Right lobe of liver (tissue), 6 donors: ENCODE data around the gene MPG. TPM values are rescaled to one million over a fixed set of nuclear protein-coding genes. Genes with fewer than 3 reads are reported as not detected.

Experiments used
- ATAC-seq, 4 donors: fragments of 200-7000 bp; cut with Tn5 transposase; one replicate each; pipeline ENCODE4 v1.9.1; 2020; ENCODE audit warnings: mild to moderate bottlenecking in 4 of 4, moderate library complexity in 4 of 4
- DNase-seq, 3 donors: peaks; one replicate each; pipeline ENCODE4 v3.0.0-alpha.2; 2020
- H3K27ac ChIP-seq, 3 donors: fragments of 200-600 bp; one replicate each; pipeline ENCODE4 v1.8.0; 2022
- H3K27me3 ChIP-seq, 2 donors: fragments of 200-600 bp; one replicate each; pipeline ENCODE4 v1.8.0; 2022
- H3K36me3 ChIP-seq, 4 donors: fragments of 200-600 bp; sonication (generic) in 1 of 4; one replicate each; pipeline versions ENCODE4 v1.5.1 to v1.8.0; 2017 to 2022; ENCODE audit warnings: control low read depth in 1 of 4
- H3K4me1 ChIP-seq, 4 donors: fragments of 200-600 bp; sonication (generic) in 1 of 4; one replicate each; pipeline versions ENCODE4 v1.5.1 to v1.8.0; 2017 to 2022; ENCODE audit warnings: control low read depth in 1 of 4
- H3K4me3 ChIP-seq, 3 donors: fragments of 200-600 bp; one replicate each; pipeline ENCODE4 v1.8.0; 2022
- H3K9me3 ChIP-seq, 4 donors: fragments of 200-600 bp; sonication (generic) in 1 of 4; one replicate each; pipeline versions ENCODE4 v1.5.1 to v1.8.0; 2017 to 2022; ENCODE audit warnings: control low read depth in 1 of 4
- CTCF ChIP-seq, 4 donors: fragments of 200-600 bp in 3 of 4; fragments of 450-650 bp in 1 of 4; IDR thresholded peaks; one replicate each; pipeline versions ENCODE4 v1.5.1 to v1.8.0; 2016 to 2022; ENCODE audit warnings: antibody characterized with exemption in 4 of 4, mild to moderate bottlenecking in 2 of 4
- POLR2A ChIP-seq: fragments of 450-650 bp; IDR thresholded peaks from one replicate; pipeline ENCODE4 v1.6.1; 2017; ENCODE audit warnings: antibody characterized with exemption, mild to moderate bottlenecking
- WGBS: methylation state at CpG from one replicate; pipeline ENCODE4 v1.1.6; 2018; ENCODE audit warnings: low coverage, low lambda C conversion rate; ENCODE audit not compliant: insufficient coverage; ENCODE audit errors: missing lambda C conversion rate; 5-methylcytosine and 5-hydroxymethylcytosine counted together
- intact Hi-C, 2 donors: fragments of 100-400 bp; cut with DNase I; formaldehyde crosslinking; loops; one replicate each; pipeline versions ENCODE4 v1.11.2 to v1.14.1; 2022
- total RNA-seq, 6 experiments: library from RNA; depleted of rRNA in 2 of 6; stranded (reverse); fragments of >200 nt in 2 of 6; fragmentation: NEBNext Ultra II Directional in 3 of 6; extraction: Animal tissue kit (Norgen Biotek cat#: 25700) in 3 of 6; gene quantifications; one replicate each; pipeline versions ENCODE4 v1.1.0 to v1.2.4, GENCODE V29; 2016 to 2023
- donor health status: DM: no; HTN: yes; CAD: no.
- donor health status: DM: no; HTN: no; CAD: no.
- donor health status: DM: no; HTN: no; CAD: no.
- donor health status: DM: no; HTN: yes; CAD: no.
- donor health status: DM: no; HTN: yes; CAD: no.

MPG gene
- total RNA-seq, 6 experiments from 2014 or later, result 20.7 to 76.4 (median 26.9) TPM

GRCh38 chr16:50769-51591, 27.0 kb upstream of the MPG start:
- Histone ChIP-seq H3K4me3 (no peak overlapping the region), H3K27me3 (no peaks in the 10 kb centered on the region), H3K36me3 (peaks cover 0 to 18% (median 2%) of the 10 kb centered on the region in 4 donors), H3K4me1 (peaks cover 0 to 17% (median 2%) of the 10 kb centered on the region in 4 donors), H3K9me3 (no peaks in the 10 kb centered on the region), H3K27ac (no peak overlapping the region)
- TF ChIP-seq POLR2A (no peak), CTCF (IDR thresholded peaks at IDR 0.05) (no peak)
- ATAC-seq, result no peak
- 90% methylated on average over 14 of the region's 15 CpGs for WGBS
- DNase-seq, result no peak
- intact Hi-C loops, result no loop called here

- DNase-seq (peak; percentile 99 to 100 (median 99)), ATAC-seq (peak; percentile 95 to 99 (median 96))
- H3K4me1 ChIP-seq, result peaks cover 0 to 17% (median 2%) of the 10 kb centered on the region in 4 donors
- TF ChIP-seq CTCF (IDR thresholded peaks at IDR 0.05), result no peak
- TF ChIP-seq POLR2A, result peak; percentile 77
- intact Hi-C loops, result no loop called here
- WGBS, result 0% methylated on average over 43 of the region's 91 CpGs
- H3K27ac ChIP-seq, result peak within 1 kb of the TSS in 2 of 3 donors; percentile 44 to 47
- H3K4me3 ChIP-seq, result peak within 1 kb of the TSS; percentile 78 to 93 (median 87)
- H3K27me3 ChIP-seq, result no peaks in the 10 kb centered on the region
- H3K36me3 ChIP-seq, result peaks cover 0 to 21% (median 2%) of the 10 kb centered on the region in 4 donors
- H3K9me3 ChIP-seq, result no peaks in the 10 kb centered on the region
Measured at GRCh38 chr16:53346-54236, 24.4 kb upstream of the MPG start, which contains the start of the genes POLR3K and SNRNP25. POLR3K (minus strand) TSS chr16:53608; CDS start chr16:53586, 22 bp downstream. SNRNP25 (plus strand) TSS chr16:53828; CDS start chr16:54017, 189 bp downstream.

GRCh38 chr16:54237-54581, 23.8 kb upstream of the MPG start:
- ATAC-seq (no peak), DNase-seq (no peak)
- Histone ChIP-seq H3K27me3 (no peaks in the 10 kb centered on the region), H3K9me3 (no peaks in the 10 kb centered on the region), H3K36me3 (peaks cover 0 to 21% (median 2%) of the 10 kb centered on the region in 4 donors), H3K4me1 (peaks cover 0 to 17% (median 2%) of the 10 kb centered on the region in 4 donors), H3K4me3 (peak overlapping the region; percentile 78 to 93 (median 87)), H3K27ac (peak overlapping the region in 2 of 3 donors; percentile 31 to 45)
- TF ChIP-seq CTCF (IDR thresholded peaks at IDR 0.05), result no peak
- TF ChIP-seq POLR2A, result no peak
- intact Hi-C loops, result no loop called here
- WGBS, result 39% methylated on average over 11 of the region's 12 CpGs

DNA sequence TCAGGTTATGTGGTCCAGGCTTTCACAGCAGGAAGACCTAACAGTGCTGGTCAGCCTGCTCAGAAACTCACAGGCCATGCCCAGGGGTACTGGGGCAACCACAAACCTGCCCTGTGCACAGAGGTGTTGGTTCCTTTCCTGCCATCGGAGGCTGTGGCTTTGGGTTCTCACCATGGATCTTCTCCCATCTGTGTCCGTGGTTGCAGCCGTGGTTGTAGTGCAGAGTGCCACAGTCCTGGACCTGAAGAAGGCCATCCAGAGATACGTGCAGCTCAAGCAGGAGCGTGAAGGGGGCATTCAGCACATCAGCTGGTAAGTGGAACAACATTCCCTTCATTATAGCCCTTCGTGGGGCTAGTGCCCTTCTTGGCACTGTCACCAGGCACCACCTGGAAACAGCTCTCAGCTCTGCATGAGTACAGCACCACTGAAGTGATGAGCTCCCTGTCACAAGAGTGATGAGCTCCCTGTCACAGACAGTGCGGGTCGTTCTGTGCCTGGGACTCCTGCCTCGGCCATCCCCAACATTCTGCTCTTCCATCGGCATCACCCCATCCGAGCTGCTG, 22.4 kb upstream of the MPG start:
- intact Hi-C loops, result no loop called here
- Histone ChIP-seq H3K36me3 (peaks cover 0 to 20% (median 1%) of the 10 kb centered on the region in 4 donors), H3K4me1 (peaks cover 0 to 17% (median 2%) of the 10 kb centered on the region in 4 donors), H3K4me3 (no peak overlapping the region), H3K9me3 (no peaks in the 10 kb centered on the region), H3K27ac (no peak overlapping the region), H3K27me3 (no peaks in the 10 kb centered on the region)
- ATAC-seq (no peak), DNase-seq (peak in 1 of 3 donors; percentile 44)
- WGBS, result 84% methylated on average over 6 of the region's 11 CpGs
- no peak for TF ChIP-seq CTCF (IDR thresholded peaks at IDR 0.05)
- no peak for TF ChIP-seq POLR2A
